Stomach smooth muscle (tissue), 2 donors: ENCODE measurements around the gene BTN3A1.
A peak's percentile ranks its signal among the peaks of the same experiment; 100 is the strongest.

Experiments
- H3K27ac ChIP-seq: one replicate; pipeline ENCODE4 v1.7.0; 2013; ENCODE audit warnings: mild to moderate bottlenecking, low read length, inconsistent platforms
- H3K27me3 ChIP-seq, 2 donors: one replicate each; pipeline ENCODE4 v1.7.0; 2013; ENCODE audit warnings: low read length in 2 of 2; ENCODE audit not compliant: insufficient read depth in 2 of 2, control insufficient read depth in 1 of 2
- H3K36me3 ChIP-seq, 2 donors: one replicate each; pipeline ENCODE4 v1.7.0; 2013; ENCODE audit warnings: low read length in 2 of 2; ENCODE audit not compliant: control insufficient read depth in 2 of 2, insufficient read depth in 2 of 2
- H3K4me1 ChIP-seq: one replicate; pipeline ENCODE4 v1.7.0; 2013; ENCODE audit warnings: low read length; ENCODE audit not compliant: control insufficient read depth, insufficient read depth
- H3K4me3 ChIP-seq, 2 donors: one replicate each; pipeline ENCODE4 v1.7.0; 2013; ENCODE audit warnings: low read length in 2 of 2
- H3K9ac ChIP-seq, 2 donors: one replicate each; pipeline ENCODE4 v1.7.0; 2013; ENCODE audit warnings: low read length in 2 of 2, mild to moderate bottlenecking in 1 of 2
- H3K9me3 ChIP-seq, 2 donors: one replicate each; pipeline ENCODE4 v1.7.0; 2013; ENCODE audit warnings: low read length in 2 of 2; ENCODE audit not compliant: control insufficient read depth in 2 of 2
- donor health status: healthy.
- donor health status: Pancreatic carcinoma.

The BTN3A1 gene

DNA sequence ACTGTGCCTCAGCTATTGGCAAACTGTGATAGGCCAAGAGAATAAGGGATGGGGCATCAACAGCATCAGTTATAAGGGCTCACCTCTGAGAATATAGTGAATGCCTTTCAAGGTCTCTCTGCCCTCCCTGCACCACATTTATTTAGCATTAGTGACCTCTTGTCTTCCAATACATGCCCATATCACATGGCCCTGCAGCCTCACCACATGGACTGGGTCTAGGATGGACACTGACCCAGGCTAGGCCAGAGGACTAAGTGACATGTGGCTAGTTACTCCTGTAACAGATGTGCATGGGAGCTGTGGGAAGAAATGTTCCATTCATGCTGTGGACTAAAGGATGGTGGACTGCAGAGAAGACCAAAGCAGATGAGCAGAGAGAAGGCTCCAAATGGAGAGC lies 22.3 kb upstream of the BTN3A1 start:
- Histone ChIP-seq H3K27ac (no peak overlapping the region), H3K9ac (no peak overlapping the region)

GRCh38 chr6:26380256-26380655 lies 21.8 kb upstream of the BTN3A1 start:
- no peaks in the 10 kb centered on the region for H3K9me3 ChIP-seq
- H3K36me3 ChIP-seq: peaks cover 0 to 1% of the 10 kb centered on the region in 2 donors
- no peak overlapping the region for H3K9ac ChIP-seq
- H3K4me1 ChIP-seq: peaks cover 7% of the 10 kb centered on the region
- no peak overlapping the region for H3K4me3 ChIP-seq
- no peak overlapping the region for H3K27ac ChIP-seq
- H3K27me3 ChIP-seq: no peaks in the 10 kb centered on the region

More for the DNA sequence above, 22.3 kb upstream of the BTN3A1 start:
- Histone ChIP-seq H3K36me3 (no peaks in the 10 kb centered on the region), H3K4me3 (no peak overlapping the region), H3K4me1 (peaks cover 7% of the 10 kb centered on the region), H3K9me3 (no peaks in the 10 kb centered on the region), H3K27me3 (no peaks in the 10 kb centered on the region)

GRCh38 chr6:26382121-26382520 lies 20.0 kb upstream of the BTN3A1 start:
- no peak overlapping the region for H3K27ac ChIP-seq
- H3K36me3 ChIP-seq: peaks cover 0 to 2% of the 10 kb centered on the region in 2 donors
- H3K4me3 ChIP-seq: no peak overlapping the region
- H3K4me1 ChIP-seq: peaks cover 7% of the 10 kb centered on the region
- H3K9me3 ChIP-seq: no peaks in the 10 kb centered on the region
- no peaks in the 10 kb centered on the region for H3K27me3 ChIP-seq
- no peak overlapping the region for H3K9ac ChIP-seq

DNA sequence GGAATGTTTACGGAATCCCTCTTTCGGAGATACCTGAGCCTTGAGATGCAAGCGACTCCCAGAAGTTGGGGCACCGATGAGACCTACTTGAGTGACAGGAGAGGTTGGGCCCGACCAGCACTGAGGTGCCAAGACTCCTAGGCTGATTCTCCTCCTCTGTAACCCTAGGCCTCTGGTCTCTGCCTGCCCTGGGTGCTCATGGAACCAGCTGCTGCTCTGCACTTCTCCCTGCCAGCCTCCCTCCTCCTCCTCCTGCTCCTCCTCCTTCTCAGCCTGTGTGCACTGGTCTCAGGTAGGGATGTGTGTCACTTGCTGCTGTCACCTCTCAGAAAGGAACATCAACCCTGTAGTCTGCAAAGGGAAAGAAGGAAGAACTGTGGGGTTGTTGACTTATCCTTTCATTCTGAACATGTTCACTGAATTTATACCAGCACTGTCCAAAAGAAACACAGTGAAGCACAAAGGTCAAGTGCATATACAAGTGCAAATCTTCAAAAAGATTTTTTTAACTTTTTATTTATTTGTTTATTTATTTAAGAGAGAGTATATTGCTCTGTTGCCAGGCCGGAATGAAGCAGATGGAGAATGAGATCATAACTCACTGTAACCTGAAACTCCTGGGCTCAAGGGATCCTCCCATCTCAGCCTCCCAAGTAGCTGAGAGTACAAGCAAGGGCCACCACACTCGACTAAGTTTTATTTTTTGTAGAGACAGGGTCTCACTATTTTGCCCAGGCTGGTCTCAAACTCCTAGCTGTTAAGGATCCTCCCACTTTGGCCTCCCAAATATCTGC lies 18.3 kb upstream of the BTN3A1 start:
- Histone ChIP-seq H3K9me3 (no peaks in the 10 kb centered on the region), H3K36me3 (peaks cover 0 to 2% of the 10 kb centered on the region in 2 donors), H3K27me3 (no peaks in the 10 kb centered on the region), H3K4me3 (peak overlapping the region; percentile 77 to 97), H3K4me1 (peaks cover 7% of the 10 kb centered on the region), H3K9ac (peak overlapping the region; percentile 65 to 89), H3K27ac (peak overlapping the region; percentile 50)

DNA sequence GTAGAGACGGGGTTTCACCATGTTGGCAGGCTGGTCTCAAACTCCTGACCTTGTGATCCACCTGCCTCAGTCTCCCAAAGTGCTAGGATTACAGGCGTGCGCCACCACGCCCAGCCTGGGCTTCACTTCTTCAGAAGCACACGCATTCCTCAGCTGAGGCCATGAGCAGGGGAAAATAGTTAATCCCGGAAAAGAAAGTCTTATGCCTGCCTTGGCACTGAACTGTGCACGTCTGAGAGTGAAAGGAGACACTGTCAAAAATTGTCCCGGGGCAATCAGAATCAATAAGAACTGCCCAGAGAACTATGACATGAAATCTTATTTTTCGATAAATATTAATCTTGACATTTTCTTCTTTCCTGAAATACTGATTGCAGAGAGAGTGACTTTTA lies 16.3 kb upstream of the BTN3A1 start:
- Histone ChIP-seq H3K9me3 (no peaks in the 10 kb centered on the region), H3K9ac (no peak overlapping the region)

GRCh38 chr6:26387565-26387964 lies 14.5 kb upstream of the BTN3A1 start:
- Histone ChIP-seq H3K27me3 (no peaks in the 10 kb centered on the region), H3K9ac (no peak overlapping the region), H3K36me3 (peaks cover 4 to 11% of the 10 kb centered on the region in 2 donors), H3K9me3 (no peaks in the 10 kb centered on the region), H3K4me3 (no peak overlapping the region), H3K27ac (no peak overlapping the region), H3K4me1 (peaks cover 7% of the 10 kb centered on the region)

More for the DNA sequence above, 16.3 kb upstream of the BTN3A1 start:
- H3K4me3 ChIP-seq: no peak overlapping the region
- no peak overlapping the region for H3K27ac ChIP-seq
- H3K27me3 ChIP-seq: no peaks in the 10 kb centered on the region
- peaks cover 4 to 8% of the 10 kb centered on the region in 2 donors for H3K36me3 ChIP-seq
- peaks cover 7% of the 10 kb centered on the region for H3K4me1 ChIP-seq

DNA sequence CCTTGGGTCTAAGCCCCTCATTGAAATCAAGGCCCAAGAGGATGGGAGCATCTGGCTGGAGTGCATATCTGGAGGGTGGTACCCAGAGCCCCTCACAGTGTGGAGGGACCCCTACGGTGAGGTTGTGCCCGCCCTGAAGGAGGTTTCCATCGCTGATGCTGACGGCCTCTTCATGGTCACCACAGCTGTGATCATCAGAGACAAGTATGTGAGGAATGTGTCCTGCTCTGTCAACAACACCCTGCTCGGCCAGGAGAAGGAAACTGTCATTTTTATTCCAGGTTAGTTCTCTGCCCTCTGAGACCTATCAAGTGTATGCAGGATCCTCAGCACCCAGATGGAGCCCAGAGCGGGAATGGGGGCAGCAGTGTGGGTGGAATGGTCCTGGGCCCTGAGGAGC lies 14.1 kb upstream of the BTN3A1 start:
- Histone ChIP-seq H3K9me3 (no peaks in the 10 kb centered on the region), H3K27ac (no peak overlapping the region), H3K27me3 (no peaks in the 10 kb centered on the region), H3K9ac (no peak overlapping the region), H3K4me3 (no peak overlapping the region), H3K4me1 (peaks cover 7% of the 10 kb centered on the region), H3K36me3 (peaks cover 4 to 11% of the 10 kb centered on the region in 2 donors)

- Histone ChIP-seq H3K4me1 (peaks cover 6% of the 10 kb centered on the region), H3K4me3 (no peak overlapping the region), H3K27ac (no peak overlapping the region), H3K9ac (no peak overlapping the region), H3K27me3 (no peaks in the 10 kb centered on the region), H3K9me3 (no peaks in the 10 kb centered on the region), H3K36me3 (peaks cover 4 to 11% of the 10 kb centered on the region in 2 donors)
Observed at GRCh38 chr6:26388441-26388840, 13.6 kb upstream of the BTN3A1 start.

GRCh38 chr6:26389349-26389894 lies 12.7 kb upstream of the BTN3A1 start:
- Histone ChIP-seq H3K9ac (no peak overlapping the region), H3K27me3 (no peaks in the 10 kb centered on the region), H3K4me1 (peaks cover 2% of the 10 kb centered on the region), H3K9me3 (no peaks in the 10 kb centered on the region), H3K27ac (no peak overlapping the region), H3K4me3 (no peak overlapping the region), H3K36me3 (peaks cover 4 to 11% of the 10 kb centered on the region in 2 donors)

GRCh38 chr6:26390531-26390930 lies 11.5 kb upstream of the BTN3A1 start:
- no peak overlapping the region for H3K27ac ChIP-seq
- no peak overlapping the region for H3K4me3 ChIP-seq
- peaks cover 4 to 10% of the 10 kb centered on the region in 2 donors for H3K36me3 ChIP-seq

More at GRCh38 chr6:26390531-26390930, 11.5 kb upstream of the BTN3A1 start:
- Histone ChIP-seq H3K9me3 (no peaks in the 10 kb centered on the region), H3K9ac (no peak overlapping the region), H3K27me3 (no peaks in the 10 kb centered on the region), H3K4me1 (no peaks in the 10 kb centered on the region)
